Cardiac muscle cell (in vitro differentiated cells and primary cell): ENCODE results near the gene HLTF. TPM values are rescaled to one million over a fixed set of nuclear protein-coding genes. Genes with fewer than 3 reads are reported as not detected.

Experiments
- DNase-seq, 2 donors: peaks; one replicate each; pipeline versions ENCODE4 v3.0.0 to v3.0.0-alpha.2; 2010 to 2017; ENCODE audit warnings: low read depth in 1 of 2, low spot score in 1 of 2
- H3K27ac ChIP-seq: fragments of 200-600 bp; sonication (generic); 2 replicates; pipeline ENCODE4 v1.5.1; 2016
- H3K27me3 ChIP-seq: fragments of 200-600 bp; sonication (generic); 2 replicates; pipeline ENCODE4 v1.6.0; 2016; ENCODE audit warnings: control low read depth
- H3K36me3 ChIP-seq: fragments of 200-600 bp; sonication (generic); 2 replicates; pipeline ENCODE4 v1.5.1; 2016; ENCODE audit warnings: control low read depth
- H3K4me1 ChIP-seq: fragments of 200-600 bp; sonication (generic); 2 replicates; pipeline ENCODE4 v1.8.1; 2017; ENCODE audit warnings: low read depth, mild to moderate bottlenecking, mixed run types
- H3K4me3 ChIP-seq: fragments of 200-600 bp; sonication (generic); 2 replicates; pipeline ENCODE4 v1.5.1; 2016; ENCODE audit warnings: mild to moderate bottlenecking
- H3K9me3 ChIP-seq: fragments of 200-600 bp; sonication (generic); 2 replicates; pipeline ENCODE4 v1.5.1; 2017; ENCODE audit warnings: low read depth, mild to moderate bottlenecking, control low read depth
- polyA plus RNA-seq: library from polyadenylated mRNA; unstranded; fragments of >200 nt; fragmentation: Nextera tagmentation; extraction: Ambion mirVana; gene quantifications from 2 replicates; pipeline ENCODE4 v1.2.1, GENCODE V29; 2016
- total RNA-seq: library from RNA; depleted of rRNA; stranded (reverse); fragments of >200 nt; gene quantifications from 2 replicates; pipeline ENCODE4 v1.2.3, GENCODE V29; 2016
- TF ChIP-seq, protein P1 (sequence below): IDR thresholded peaks from 2 replicates; pipeline ENCODE4 v1.5.1; 2012; ENCODE audit warnings: low read depth, mild to moderate bottlenecking, low read length

HLTF gene, protein sequence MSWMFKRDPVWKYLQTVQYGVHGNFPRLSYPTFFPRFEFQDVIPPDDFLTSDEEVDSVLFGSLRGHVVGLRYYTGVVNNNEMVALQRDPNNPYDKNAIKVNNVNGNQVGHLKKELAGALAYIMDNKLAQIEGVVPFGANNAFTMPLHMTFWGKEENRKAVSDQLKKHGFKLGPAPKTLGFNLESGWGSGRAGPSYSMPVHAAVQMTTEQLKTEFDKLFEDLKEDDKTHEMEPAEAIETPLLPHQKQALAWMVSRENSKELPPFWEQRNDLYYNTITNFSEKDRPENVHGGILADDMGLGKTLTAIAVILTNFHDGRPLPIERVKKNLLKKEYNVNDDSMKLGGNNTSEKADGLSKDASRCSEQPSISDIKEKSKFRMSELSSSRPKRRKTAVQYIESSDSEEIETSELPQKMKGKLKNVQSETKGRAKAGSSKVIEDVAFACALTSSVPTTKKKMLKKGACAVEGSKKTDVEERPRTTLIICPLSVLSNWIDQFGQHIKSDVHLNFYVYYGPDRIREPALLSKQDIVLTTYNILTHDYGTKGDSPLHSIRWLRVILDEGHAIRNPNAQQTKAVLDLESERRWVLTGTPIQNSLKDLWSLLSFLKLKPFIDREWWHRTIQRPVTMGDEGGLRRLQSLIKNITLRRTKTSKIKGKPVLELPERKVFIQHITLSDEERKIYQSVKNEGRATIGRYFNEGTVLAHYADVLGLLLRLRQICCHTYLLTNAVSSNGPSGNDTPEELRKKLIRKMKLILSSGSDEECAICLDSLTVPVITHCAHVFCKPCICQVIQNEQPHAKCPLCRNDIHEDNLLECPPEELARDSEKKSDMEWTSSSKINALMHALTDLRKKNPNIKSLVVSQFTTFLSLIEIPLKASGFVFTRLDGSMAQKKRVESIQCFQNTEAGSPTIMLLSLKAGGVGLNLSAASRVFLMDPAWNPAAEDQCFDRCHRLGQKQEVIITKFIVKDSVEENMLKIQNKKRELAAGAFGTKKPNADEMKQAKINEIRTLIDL
- 31.0 and 52.8 TPM in 2 replicates for total RNA-seq
- 43.3 and 46.2 TPM in 2 replicates for polyA plus RNA-seq

DNA sequence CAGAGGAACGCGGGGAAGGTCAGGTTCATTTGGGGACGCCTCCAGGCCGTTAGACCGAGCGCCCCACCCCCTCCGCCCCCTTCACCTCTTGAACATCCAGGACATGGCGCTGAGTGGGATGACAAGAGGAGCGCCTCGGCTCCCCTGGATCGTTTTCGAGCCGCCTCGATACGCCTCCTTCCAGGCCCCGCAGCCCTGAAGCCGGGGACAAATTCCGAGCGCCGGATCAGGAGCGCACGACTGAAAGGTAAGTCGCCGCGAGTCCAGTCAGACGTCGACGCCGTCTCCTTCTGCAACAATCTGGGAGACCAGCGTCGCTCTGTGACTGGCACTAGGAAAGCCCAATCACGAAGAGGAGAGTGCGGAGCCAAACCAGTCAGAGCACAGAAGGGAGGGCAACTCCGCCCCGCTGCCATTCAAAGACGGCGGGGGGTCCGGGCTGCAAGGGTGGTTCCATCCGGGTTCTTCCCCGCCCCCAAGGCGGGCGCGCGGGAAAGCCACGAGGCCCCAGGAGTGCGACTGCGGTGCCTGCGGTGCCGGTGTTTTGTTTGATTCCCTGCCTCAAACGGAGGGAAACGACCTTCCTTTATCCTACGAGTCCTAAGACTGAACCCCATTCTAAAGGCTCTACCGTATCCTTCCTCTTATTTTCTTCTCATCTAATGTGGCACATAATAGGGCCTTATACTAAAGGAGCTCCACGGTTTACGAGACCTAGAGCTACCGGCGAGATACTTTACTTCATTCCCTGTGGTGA is at the start of gene HLTF:
Gene HLTF, minus strand, starts transcription at position 302 of the 757 bp plus-strand sequence. Its CDS starts 197 bp downstream, at position 105.
- H3K4me1 ChIP-seq, result no peaks in the 10 kb centered on the region
- TF ChIP-seq, protein P1, sequence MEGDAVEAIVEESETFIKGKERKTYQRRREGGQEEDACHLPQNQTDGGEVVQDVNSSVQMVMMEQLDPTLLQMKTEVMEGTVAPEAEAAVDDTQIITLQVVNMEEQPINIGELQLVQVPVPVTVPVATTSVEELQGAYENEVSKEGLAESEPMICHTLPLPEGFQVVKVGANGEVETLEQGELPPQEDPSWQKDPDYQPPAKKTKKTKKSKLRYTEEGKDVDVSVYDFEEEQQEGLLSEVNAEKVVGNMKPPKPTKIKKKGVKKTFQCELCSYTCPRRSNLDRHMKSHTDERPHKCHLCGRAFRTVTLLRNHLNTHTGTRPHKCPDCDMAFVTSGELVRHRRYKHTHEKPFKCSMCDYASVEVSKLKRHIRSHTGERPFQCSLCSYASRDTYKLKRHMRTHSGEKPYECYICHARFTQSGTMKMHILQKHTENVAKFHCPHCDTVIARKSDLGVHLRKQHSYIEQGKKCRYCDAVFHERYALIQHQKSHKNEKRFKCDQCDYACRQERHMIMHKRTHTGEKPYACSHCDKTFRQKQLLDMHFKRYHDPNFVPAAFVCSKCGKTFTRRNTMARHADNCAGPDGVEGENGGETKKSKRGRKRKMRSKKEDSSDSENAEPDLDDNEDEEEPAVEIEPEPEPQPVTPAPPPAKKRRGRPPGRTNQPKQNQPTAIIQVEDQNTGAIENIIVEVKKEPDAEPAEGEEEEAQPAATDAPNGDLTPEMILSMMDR, result no peak
- H3K27me3 ChIP-seq, result no peaks in the 10 kb centered on the region
- H3K36me3 ChIP-seq, result no peaks in the 10 kb centered on the region
- DNase-seq, result peak; percentile 95 to 99
- H3K9me3 ChIP-seq, result no peaks in the 10 kb centered on the region
- H3K27ac ChIP-seq, result peak within 1 kb of the TSS; percentile 65
- peak within 1 kb of the TSS; percentile 69 for H3K4me3 ChIP-seq

DNA sequence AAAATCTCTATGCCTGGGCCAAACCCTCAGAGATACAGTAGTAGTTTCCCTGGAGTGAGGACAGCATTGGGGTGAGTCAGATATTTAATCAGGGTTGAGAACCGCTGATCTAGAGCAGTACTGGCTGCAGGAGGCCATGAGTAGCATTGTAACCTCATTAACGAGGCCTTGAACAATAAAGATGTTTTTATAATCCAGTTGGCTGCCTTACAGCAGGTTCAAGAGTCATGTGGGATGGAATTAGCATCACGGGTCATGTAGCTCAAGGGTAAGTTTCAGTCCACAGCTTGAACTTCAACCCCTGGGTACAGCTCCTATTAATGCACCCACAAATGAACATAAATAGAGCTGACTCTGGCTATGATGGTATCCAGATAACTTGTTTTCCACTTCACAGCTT is 48.2 kb upstream of the HLTF start:
- TF ChIP-seq, protein P1, result no peak

DNA sequence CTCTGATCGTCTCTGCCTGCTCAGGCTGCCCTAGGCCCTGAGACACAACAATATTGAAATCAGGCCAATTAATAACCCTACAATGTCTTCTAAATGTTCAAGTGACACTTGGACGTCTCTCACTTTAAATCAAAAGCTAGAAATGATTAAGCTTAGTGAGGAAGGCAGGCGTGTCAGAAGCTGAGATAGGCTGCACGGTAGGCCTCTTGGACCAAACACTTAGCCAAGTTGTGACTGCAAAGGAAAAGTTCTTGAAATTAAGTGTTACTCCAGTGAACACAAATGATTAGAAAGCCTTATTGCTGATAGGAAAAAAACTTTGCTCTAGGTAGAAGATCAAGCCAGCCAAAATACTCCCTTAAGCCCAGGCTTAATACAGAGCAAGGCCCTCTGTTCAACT is 45.3 kb upstream of the HLTF start:
- no peaks in the 10 kb centered on the region for H3K36me3 ChIP-seq
- DNase-seq, result peak in 1 of 2 donors; percentile 13
- H3K27me3 ChIP-seq, result no peaks in the 10 kb centered on the region
- peaks cover 7% of the 10 kb centered on the region for H3K4me1 ChIP-seq
- H3K27ac ChIP-seq, result no peak overlapping the region
- H3K4me3 ChIP-seq, result no peak overlapping the region
- TF ChIP-seq, protein P1, result no peak
- no peaks in the 10 kb centered on the region for H3K9me3 ChIP-seq

More for the DNA sequence above, 48.2 kb upstream of the HLTF start:
- Histone ChIP-seq H3K9me3 (no peaks in the 10 kb centered on the region), H3K4me1 (peaks cover 7% of the 10 kb centered on the region), H3K36me3 (no peaks in the 10 kb centered on the region), H3K4me3 (no peak overlapping the region), H3K27ac (no peak overlapping the region), H3K27me3 (no peaks in the 10 kb centered on the region)
- DNase-seq, result peak in 1 of 2 donors; percentile 59

DNA sequence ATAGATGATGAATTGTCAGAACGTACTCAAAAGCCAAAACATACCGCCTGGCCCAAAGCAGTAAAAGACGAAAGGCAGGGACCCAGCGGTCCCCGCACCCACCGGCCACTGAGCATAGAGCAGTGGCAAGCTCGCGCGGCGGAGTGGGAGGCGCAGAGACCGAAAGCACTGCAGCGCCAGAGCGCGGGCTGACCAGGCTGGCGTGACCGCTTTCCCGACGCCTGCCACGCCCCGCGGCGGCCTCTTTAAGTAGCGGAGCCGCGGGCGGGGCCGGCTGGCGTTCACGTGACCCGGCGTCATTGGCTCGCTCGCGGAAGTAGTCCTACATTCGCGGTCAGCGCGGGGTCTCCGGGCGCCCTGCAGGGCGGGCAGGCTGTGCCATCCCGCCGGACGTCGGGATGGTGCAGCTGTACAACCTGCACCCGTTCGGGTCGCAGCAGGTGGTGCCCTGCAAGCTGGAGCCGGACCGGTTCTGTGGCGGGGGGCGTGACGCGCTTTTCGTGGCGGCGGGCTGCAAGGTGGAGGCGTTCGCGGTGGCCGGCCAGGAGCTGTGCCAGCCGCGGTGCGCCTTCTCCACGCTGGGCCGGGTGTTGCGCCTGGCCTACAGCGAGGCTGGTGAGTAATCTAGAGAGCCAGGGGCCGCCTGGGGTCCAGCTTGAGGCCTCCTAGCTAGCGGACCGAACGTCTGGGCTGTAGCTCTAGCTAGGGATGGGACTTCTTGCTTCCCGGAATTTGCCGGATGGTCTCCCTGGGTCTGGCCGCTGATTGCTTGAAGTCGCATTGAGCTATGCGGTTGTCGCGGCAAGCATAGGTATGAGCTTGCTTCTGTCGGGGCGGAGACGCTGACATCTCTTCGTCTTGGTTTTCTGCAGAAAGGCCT is 43.2 kb upstream of the HLTF start, which contains the start of gene HPS3:
Gene HPS3, plus strand, starts transcription at position 313 of the 880 bp plus-strand sequence. Its CDS starts 86 bp downstream, at position 399.
- TF ChIP-seq, protein P1, result no peak
- Histone ChIP-seq H3K9me3 (no peaks in the 10 kb centered on the region), H3K27ac (no peak within 1 kb of the TSS), H3K36me3 (no peaks in the 10 kb centered on the region), H3K27me3 (no peaks in the 10 kb centered on the region), H3K4me3 (peak within 1 kb of the TSS; percentile 76), H3K4me1 (peaks cover 7% of the 10 kb centered on the region)
- peak; percentile 92 to 97 for DNase-seq
